NCI-H226 (cell line): ENCODE results near the gene CAV2.

Experiments
- DNase-seq: peaks from one replicate; pipeline ENCODE4 v3.0.0-alpha.2; 2015

CAV2 gene

DNA sequence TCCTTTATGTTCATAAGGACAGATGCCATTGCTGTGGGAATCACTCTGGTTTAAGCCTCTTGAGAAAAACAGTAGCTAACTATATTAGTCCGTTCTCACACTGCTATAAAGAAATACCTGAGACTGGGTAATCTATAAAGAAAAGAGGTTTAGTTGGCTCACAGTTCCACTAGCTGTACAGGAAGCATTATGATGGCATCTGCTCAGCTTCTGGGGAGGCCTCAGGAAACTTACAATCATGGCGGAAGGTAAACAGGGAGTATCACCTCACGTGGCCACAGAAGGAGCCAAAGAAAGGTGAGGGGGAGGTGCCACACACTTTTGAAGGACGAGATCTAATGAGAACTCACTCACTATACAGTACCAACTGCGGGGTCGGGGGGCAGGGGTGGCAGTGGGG, 2.9 kb upstream of the CAV2 start:
- no peak for DNase-seq

DNA sequence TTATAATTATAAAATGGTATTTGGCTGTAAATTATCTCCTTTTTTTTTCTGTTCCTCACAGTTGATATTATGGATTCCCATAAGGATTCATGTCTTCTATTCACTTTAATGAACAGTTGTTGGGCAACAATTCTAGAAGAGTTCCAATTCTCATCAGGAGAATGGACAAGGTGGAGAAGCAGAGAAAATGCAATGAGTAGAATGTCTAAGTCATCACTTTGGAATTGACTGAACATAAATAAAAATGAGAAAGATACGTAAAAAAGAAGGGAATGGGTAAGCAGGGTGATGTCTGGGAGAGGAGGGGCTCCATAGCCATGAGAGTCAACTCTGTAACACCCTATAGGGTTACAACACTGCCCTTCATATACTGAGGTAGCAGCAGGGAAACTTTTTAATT, 1.8 kb upstream of the CAV2 start:
- DNase-seq, result no peak

DNA sequence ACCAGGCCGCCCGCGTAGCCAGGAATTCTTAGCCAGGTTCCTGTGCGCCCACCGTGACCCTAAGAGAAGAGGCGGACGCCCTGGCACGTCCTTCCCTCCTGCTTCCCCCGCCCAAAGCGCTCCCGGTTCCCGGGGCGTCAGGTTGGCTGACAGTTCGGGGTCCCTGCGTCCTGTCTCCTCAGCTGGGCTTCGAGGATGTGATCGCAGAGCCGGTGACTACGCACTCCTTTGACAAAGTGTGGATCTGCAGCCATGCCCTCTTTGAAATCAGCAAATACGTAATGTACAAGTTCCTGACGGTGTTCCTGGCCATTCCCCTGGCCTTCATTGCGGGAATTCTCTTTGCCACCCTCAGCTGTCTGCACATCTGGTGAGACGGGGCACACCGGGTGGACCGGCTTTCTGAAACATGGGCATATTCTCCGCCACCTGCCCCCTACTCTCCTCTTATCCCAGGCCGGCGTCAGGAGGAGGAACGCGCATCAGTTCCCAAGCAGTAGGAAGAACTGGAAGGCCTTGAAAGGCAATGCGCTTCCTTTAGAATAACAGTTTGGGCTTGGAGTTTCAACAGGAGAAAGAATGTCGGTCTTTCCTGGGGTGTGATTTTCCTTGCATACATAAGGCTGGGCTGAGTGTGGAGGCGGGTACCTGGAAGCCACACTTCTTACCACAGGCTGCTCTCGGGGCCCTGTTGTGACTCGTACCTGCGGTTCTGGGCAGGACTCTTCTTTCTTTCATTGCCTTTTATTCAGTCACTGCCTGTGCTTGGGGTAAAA, 728 bp downstream of the CAV2 start:
- peak; percentile 59 for DNase-seq

DNA sequence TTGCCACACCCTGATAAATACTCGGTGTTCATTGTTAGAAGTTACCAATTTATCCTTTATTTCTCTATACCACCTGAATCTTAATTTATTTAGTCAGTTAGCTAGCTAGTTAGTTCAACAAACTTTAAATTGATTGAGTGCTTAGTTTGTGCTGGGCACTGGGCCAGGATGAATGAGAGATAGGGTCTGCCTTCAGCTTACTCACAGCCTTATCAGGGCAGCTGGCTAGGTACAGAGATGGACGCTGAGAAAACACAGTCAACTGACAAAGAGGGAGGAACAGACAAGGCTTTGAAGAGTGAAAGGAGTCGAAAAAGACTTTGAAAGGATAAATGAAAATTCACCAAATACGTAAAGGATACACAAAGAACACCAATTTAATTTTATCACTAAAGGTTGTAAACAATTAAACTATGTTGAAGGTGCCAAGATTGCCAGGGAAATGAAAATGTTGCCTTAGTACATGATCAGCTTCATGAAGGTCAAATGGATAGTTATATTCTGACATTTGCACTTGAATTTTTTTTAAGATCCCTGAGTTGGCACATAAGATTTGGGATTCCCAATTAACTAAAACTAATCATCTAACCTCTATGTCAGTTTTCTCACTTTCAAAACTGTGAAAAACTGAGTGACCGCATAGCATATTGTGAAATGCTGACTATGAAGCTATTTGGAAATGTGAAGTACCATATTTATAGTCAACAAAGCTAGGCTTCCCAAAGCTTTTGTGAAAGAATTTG, 2.1 kb downstream of the CAV2 start:
- DNase-seq, result peak; percentile 73

DNA sequence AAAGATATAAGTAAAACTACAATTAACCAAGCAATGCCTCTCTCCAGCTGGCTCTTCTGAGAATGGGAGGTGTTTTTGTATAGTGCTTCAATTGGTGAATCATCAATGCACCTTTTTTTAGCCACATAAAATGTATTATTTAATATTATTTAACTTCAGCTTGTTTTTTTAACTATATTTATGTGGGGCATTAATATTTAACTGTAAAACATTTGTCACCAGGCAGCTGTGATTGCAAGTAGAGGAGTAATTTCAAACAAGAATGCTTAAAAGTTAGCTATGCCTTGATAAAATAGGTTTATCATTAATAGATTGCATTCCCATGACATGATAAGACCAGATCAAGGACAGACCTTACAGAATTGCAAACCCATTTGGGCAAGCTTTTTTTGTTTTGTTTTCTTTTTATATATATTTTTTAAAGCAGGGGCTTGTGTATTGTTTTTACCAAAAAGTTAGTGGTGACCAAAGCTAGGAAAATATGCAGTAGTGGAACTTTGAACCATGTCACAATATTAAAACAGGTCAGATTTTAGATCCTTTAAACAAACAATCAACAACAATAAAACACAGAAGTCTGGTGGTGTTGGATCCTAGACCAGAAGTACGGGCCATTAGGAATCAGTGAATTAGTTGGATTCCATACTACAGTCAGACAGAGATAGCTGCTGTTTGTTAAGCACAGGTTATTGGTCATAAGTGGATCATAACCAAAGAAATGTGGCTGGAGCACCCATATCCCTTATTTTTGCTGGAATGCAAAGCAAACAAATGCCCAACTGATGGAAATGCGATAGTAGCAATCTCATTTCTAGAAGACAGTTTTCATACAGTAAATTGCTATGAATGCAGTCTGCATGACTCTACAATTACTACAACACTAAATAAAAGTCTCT, 2.9 kb downstream of the CAV2 start:
- no peak for DNase-seq

DNA sequence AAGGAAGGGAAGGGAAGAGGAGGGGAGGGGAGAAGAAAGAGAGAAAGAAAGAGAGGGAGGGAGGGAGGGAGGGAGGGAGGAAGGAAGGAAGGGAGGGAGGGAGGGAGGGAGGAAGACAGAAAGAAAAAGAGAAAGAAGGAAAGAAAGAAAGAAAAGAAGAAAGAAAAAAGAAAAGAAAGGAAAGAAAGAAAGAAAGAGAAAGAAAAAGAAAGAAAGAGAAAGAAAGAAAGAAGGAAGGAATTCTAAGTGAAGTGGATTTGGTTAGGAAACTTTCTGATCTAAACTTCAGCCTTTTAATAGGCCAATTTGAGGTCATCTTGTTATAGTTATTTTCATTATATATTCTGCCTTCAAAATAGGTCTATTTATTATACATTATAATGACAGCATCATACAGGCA, 4.3 kb downstream of the CAV2 start:
- DNase-seq, result no peak

DNA sequence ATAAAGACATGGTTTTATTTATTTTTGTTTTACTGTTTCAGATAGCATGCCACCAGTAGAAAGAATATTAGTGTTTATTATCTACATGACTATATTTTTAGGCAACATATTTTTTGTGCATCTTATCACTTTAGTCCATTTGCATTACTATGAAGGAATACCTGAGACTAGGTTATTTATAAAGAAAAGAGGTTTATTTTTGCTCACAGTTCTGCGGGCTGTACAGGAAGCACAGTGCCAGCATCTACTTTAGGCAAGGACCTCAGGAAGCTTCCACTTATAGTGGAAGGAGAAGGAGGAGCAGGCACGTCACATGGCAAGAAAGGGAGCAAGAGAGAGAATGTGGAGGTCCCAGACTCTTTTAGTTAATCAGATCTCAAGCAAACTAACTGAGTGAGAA, 5.7 kb downstream of the CAV2 start:
- DNase-seq, result no peak

DNA sequence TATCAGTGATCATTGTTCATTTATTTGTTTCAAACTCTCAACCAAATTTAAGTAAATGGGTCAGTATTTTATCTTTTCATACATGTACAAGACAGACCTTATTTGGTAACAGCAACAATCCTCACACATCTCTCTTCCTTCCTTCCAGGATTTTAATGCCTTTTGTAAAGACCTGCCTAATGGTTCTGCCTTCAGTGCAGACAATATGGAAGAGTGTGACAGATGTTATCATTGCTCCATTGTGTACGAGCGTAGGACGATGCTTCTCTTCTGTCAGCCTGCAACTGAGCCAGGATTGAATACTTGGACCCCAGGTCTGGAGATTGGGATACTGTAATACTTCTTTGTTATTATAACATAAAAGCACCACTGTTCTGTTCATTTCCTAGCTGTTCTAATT, 6.3 kb downstream of the CAV2 start:
- no peak for DNase-seq

DNA sequence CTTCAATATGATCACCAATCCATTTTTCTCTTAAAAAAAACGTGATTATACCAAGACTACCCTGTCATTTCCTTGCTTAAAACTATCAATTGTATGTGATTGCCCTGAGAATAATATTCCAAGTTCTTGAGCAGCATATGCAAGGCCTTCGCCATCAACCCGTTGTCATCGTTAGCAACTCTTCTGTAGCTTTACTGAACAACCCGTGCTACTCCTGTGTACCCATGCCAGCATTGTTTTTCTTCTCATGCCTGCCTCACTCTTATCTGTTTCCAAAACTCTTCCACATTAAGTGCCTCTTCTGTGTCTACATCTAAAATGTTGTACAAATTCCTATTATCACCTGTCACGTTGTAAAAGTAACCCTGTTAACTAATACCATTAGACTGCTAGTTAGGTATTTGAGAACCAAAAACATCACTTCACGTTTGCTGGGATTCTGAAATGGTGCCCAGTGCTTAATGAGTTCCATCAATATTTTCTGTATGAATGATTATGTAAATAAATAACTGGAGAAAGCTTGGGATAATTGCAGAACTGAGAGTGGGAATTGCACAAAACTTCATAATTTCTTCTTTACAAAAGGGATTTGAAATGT, 10.5 kb downstream of the CAV2 start:
- no peak for DNase-seq

DNA sequence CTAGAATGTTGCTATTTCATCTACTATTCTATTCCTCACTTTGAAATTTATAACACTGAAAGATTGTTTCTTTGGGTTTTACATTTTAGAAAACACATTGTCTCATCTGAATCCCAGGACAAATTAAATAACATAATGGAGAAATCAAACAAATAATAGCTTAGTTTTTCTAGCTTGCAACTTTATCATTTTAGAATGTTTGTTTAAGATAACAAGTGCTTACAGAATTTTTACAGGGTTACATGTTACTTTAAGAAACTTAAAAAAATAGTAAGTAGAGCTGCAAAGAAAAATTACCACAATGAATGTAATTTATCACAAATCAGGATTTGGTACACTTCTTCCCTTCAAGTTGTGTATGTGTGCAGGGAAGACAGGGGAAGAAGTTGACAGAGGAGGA, 11.3 kb downstream of the CAV2 start:
- no peak for DNase-seq

DNA sequence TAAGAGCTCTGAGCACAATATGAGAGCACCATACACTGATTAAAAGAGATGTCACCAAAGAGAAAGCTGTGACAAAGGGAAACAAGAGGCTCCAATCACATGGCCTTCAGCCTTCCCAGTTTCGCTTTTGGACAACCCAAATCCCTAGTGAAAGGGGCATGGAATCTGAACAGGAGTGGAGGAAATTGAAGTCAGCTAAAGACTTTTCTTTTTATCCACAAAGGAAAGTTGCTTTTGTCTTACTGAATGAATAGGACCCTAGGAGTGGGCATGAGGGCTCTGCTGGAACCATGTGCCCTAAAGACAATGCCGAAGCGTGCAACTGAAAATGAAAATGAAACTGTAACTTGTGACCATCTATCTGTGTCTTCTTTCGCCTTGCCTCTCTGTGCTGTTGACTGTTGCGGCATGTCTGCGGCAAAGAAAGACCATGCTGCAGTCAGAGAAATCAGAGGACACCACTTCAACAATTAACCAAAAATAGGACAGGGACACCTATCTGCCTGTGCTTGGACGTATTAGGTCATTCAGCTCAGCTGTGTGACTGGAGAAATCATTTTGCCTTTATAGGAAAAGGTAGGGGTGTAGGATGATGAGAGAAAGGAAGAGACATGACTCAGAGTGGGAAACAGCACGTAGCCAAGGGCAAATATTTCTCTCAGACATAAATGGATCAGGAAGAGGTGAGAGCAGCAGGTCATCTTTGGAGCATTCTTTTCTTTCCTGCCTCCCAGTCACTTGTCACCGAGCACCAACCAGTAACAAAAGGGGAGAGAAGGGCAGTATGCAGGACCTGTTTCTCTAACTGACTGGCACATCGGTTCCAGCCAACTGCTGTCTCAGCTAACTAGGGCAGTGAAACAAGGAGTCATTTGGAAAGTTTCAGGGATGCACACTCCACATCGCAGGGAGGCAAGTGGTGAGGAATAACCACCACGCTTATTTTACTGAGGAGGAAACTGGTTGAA, 12.3 kb downstream of the CAV2 start:
- peak; percentile 83 for DNase-seq

DNA sequence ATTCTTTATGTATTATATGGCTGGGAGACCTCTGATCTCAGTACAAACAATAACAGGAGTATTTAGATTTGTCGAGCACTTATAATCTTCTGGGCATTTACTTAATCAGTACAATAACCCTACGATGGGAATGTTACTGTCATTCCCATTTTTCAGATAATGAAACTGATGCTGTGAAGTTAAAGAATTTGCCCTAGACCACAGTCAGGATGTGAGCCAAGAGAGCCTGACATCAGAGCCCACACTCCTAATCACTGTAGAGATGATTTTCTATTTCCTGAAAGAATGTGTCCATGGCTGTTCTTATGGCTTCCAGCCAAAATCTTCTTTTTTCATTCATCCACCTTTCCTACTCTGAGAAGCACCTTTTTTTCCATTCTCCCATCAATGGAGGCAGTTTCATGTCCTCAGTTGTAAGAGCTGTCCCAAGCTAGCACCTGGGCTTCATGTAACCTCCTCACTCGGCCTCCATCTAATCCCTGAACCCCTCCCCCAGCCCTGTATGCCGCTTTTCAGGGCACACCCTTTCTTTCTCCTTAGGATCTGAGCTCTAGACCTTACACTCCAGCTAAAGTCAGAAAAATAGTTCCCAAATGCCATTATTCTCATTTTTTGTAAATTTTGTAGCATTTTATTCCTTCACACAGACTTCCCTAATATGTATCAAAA, 13.1 kb downstream of the CAV2 start:
- peak; percentile 73 for DNase-seq

DNA sequence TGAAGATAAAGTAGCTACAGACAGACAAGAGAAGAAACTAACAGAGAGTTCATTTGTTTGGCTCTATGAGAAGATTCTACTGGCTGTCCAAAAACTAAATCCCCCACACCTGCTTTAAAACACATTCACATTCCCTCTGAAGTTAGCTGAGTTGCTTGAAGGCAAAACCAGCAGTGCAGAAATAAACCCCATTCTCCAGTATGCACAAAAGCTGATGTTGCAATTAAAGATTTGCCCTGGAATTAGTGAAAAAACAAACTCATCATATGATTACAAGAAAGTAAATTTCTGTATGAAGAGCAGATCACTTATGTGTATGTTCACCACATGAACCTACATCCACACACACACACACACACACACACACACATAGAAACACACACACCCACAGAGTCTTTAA, 16.0 kb downstream of the CAV2 start:
- no peak for DNase-seq

DNA sequence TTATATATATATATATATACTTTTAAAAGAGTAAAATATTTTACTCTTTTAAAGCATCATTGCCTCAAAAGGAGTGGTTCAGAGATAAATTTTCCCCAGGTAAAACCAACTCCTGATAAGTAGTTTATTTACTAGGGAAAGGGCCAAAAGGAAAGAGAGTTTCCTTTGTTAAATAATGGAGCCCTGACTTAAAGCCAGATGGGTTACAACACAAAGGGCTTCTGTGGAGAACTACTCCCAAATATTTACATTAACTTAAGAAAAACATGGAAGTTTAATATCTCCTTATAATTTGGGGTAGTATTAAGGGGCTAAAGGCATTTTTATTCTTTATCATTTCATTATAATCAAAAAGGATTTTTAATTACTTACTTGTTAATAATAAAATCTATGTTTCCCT, 16.8 kb downstream of the CAV2 start:
- no peak for DNase-seq

DNA sequence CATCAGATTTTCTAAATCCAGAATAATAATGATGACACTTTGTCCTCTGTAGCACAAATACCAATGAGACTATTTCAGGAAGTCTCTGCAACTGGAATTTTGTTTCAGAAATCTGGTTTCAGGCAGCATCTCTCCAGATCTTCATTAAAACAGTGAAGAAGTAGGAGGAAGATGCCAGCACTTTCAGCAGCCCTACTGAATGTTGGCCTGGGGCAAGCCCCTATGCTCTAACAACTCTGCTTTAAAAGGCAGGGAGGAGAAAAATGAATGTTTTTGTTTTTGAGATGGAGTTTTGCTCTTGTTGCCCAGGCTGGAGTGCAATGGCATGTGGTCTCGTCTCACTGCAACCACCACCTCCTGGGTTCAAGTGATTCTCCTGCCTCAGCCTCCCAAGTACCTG, 18.1 kb downstream of the CAV2 start:
- DNase-seq, result no peak

DNA sequence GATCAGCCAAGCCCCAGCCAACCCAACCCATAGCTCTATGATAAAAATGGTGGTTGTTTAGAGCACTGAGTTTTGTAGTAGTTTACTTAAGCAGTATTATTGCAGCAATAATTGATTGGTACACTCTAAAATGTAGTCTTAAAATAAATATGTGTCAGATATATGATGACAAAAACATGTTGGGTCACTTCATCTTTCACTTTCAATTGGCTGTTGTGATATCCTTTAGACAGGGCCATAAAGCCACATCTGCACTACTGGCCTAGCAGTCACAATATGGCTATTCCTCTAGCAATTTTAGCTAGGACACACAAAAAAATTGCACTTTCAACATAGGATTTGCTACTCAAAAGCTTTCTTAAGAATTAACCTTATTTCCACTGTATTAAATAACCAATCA, 19.4 kb downstream of the CAV2 start:
- no peak for DNase-seq

DNA sequence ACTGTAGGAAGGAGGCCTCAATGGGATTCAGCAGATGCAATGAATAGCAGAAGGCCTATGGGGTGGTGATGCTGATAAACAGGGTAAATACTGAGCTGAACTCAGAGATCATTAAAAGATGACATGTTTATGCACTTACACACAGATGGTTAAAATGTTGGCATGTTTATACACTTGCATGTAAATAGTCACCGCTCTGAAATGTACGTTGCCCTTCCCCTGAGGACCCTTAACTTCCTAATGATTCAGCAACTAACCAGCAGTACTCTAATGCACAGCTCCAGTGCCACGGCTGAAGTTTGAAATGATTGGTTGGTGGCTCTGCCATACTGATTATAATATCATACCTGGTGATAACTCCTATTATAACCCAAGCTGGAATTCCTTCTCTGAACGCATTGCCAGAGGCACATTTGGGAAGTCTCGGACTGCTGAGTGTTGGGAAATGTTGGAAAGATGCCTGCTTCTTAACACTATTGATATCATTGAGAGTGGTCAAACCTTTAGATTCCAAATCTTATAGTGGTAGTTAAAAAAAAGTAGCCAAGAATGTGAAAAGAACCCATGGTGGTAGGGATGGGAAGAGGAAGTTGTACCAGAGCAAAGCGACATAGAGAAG, 21.6 kb downstream of the CAV2 start:
- no peak for DNase-seq

DNA sequence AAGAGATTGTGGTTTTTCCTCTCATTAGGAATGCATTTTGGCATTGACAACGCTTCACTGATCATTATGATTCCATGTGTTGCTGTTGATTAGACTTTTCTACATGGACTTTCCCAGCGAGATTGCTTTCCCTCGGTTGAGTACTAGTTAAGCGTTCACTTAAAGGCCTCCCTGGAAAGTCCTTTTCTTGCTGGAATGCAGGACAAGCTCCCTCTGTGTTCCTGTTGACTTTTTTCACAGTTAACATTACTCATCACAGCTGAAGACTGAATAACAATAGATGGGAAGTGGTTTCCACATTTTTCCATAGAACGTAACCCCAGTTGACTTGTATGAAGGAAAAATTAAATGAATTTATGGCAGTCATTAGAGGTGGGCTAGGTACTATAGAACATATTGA, 22.7 kb downstream of the CAV2 start:
- DNase-seq, result peak; percentile 78

DNA sequence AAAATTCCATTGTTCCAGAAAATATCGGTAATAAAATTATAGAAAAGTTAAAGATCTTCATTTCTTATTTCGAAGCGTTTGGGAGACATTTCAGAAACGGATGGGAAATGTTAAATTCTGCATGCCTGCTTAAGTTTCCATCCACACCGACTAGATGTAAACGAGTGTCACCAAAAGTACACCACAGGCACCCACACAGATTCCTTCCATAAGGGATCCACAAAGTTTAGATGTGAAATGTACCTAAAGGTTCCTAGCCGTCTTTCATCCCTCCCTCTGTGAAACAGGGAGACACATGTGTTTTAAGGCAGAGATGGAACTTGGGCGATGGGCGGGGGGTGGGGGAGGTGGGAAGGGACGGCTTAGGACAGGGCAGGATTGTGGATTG, 24.7 kb downstream of the CAV2 start:
- no peak for DNase-seq

DNA sequence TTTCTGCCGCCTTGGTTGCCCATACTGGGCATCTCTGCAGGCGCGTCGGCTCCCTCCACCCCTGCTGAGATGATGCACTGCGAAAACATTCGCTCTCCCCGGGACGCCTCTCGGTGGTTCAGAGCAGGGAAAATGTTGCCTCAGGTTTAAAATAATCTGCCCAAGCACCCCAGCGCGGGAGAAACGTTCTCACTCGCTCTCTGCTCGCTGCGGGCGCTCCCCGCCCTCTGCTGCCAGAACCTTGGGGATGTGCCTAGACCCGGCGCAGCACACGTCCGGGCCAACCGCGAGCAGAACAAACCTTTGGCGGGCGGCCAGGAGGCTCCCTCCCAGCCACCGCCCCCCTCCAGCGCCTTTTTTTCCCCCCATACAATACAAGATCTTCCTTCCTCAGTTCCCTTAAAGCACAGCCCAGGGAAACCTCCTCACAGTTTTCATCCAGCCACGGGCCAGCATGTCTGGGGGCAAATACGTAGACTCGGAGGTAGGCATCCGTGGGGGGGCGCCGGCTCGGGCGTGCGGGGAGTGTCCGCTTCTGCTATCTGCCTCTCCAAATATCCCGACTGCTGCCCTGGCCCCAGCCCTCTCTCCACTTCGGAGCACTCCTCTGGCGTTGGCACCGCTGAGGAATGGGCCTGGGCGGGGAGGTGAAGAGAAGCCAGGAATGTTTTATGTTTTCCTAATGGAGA, 25.2 kb downstream of the CAV2 start, which contains the start of gene CAV1:
CAV1 (plus strand) TSS at position 428 of the 689 bp plus-strand sequence; CDS start at position 455, 27 bp downstream.
- peak; percentile 99 for DNase-seq
